ENCODE data around the gene MEG3. TPM values are rescaled to one million over a fixed set of nuclear protein-coding genes. Genes with fewer than 3 reads are reported as not detected.

The MEG3 gene
- total and polyA plus RNA-seq, 9 of the 15 experiments (the other 6 are each of a cell fraction or from before 2014, with no cell fraction given), result 0.10 to 5.3 (median 1.0) TPM; not detected in 1

- TF ChIP-seq, protein P1, sequence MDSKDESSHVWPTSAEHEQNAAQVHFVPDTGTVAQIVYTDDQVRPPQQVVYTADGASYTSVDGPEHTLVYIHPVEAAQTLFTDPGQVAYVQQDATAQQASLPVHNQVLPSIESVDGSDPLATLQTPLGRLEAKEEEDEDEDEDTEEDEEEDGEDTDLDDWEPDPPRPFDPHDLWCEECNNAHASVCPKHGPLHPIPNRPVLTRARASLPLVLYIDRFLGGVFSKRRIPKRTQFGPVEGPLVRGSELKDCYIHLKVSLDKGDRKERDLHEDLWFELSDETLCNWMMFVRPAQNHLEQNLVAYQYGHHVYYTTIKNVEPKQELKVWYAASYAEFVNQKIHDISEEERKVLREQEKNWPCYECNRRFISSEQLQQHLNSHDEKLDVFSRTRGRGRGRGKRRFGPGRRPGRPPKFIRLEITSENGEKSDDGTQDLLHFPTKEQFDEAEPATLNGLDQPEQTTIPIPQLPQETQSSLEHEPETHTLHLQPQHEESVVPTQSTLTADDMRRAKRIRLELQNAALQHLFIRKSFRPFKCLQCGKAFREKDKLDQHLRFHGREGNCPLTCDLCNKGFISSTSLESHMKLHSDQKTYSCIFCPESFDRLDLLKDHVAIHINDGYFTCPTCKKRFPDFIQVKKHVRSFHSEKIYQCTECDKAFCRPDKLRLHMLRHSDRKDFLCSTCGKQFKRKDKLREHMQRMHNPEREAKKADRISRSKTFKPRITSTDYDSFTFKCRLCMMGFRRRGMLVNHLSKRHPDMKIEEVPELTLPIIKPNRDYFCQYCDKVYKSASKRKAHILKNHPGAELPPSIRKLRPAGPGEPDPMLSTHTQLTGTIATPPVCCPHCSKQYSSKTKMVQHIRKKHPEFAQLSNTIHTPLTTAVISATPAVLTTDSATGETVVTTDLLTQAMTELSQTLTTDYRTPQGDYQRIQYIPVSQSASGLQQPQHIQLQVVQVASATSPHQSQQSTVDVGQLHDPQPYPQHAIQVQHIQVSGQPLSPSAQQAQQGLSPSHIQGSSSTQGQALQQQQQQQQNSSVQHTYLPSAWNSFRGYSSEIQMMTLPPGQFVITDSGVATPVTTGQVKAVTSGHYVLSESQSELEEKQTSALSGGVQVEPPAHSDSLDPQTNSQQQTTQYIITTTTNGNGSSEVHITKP (IDR thresholded peaks at IDR 0.05; ENCODE audit: partially characterized antibody), result peak; percentile 7
- TF ChIP-seq ZKSCAN8 (CRISPR knock-in tag; IDR thresholded peaks at IDR 0.05), result no peak
- TF ChIP-seq ZNF511 (CRISPR knock-in tag; IDR thresholded peaks at IDR 0.05), result 0 out of 2 replicates have a peak, but pooled peaks have one; percentile 22
- TF ChIP-seq ZNF384 (IDR thresholded peaks at IDR 0.05; ENCODE audit: low read depth, low read length), result no peak
- TF ChIP-seq LEF1 (IDR thresholded peaks at IDR 0.05), result peak; percentile 85
- peak; percentile 55; the same call in 1 of the 2 replicates for TF ChIP-seq ATF7 (IDR thresholded peaks at IDR 0.05)
- TF ChIP-seq, protein P2, sequence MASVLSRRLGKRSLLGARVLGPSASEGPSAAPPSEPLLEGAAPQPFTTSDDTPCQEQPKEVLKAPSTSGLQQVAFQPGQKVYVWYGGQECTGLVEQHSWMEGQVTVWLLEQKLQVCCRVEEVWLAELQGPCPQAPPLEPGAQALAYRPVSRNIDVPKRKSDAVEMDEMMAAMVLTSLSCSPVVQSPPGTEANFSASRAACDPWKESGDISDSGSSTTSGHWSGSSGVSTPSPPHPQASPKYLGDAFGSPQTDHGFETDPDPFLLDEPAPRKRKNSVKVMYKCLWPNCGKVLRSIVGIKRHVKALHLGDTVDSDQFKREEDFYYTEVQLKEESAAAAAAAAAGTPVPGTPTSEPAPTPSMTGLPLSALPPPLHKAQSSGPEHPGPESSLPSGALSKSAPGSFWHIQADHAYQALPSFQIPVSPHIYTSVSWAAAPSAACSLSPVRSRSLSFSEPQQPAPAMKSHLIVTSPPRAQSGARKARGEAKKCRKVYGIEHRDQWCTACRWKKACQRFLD (CRISPR knock-in tag; IDR thresholded peaks at IDR 0.05), result peak; percentile 91
- no peak for TF ChIP-seq E2F6 (IDR thresholded peaks at IDR 0.05; ENCODE audit: borderline replicate concordance in 1 of 2, extremely low read depth in 1 of 2, insufficient read depth in 1 of 2, insufficient read length in 1 of 2, low read depth in 1 of 2, low read length in 1 of 2, poor library complexity in 1 of 2, severe bottlenecking in 1 of 2)
- TF ChIP-seq MTA2 (IDR thresholded peaks at IDR 0.05; ENCODE audit: low read depth), result peak; percentile 45; the same call in 1 of the 2 replicates
- TF ChIP-seq ZNF507 (tag; conservative IDR thresholded peaks at IDR 0.05), result no peak
- TF ChIP-seq TAF1 (IDR thresholded peaks at IDR 0.05; ENCODE audit: control insufficient read depth, extremely low read depth, insufficient read depth, low read length, severe bottlenecking), result peak; percentile 33
- TF ChIP-seq SMARCC2 (IDR thresholded peaks at IDR 0.05; ENCODE audit: low read depth), result peak; percentile 75
- peak; percentile 54; the same call in 1 of the 2 replicates for TF ChIP-seq ZBTB7A (IDR thresholded peaks at IDR 0.05; ENCODE audit: borderline replicate concordance, control insufficient read depth, low read depth, low read length)
- TF ChIP-seq MAFG (tag; conservative IDR thresholded peaks at IDR 0.05), result peak; percentile 89
- peak; percentile 54 for TF ChIP-seq KDM5B (IDR thresholded peaks at IDR 0.05; ENCODE audit: insufficient replicate concordance, low read depth, low read length)
- no peak for TF ChIP-seq ZNF77 (CRISPR knock-in tag; IDR thresholded peaks at IDR 0.05)
- TF ChIP-seq MEF2A (IDR thresholded peaks at IDR 0.05; ENCODE audit: control insufficient read depth, low read depth, low read length), result no peak
- TF ChIP-seq FIP1L1 (IDR thresholded peaks at IDR 0.05; ENCODE audit: low read depth, low read length, poor library complexity, severe bottlenecking), result no peak
- peak; percentile 74 for TF ChIP-seq NCOR1 (IDR thresholded peaks at IDR 0.05)
Measured at GRCh38 chr14:100790502-100791347, 35.2 kb upstream of the MEG3 start (continued).

Measured in K562 (cell line).